ENCODE measurements around the gene PUM2. TPM values are rescaled to one million over a fixed set of nuclear protein-coding genes. Genes with fewer than 3 reads are reported as not detected.
"Not testable (repeated sequence)": the region's sequence is repeated elsewhere in the genome, so short reads cannot be mapped to it uniquely, and the experiment has no call there.

The PUM2 gene
- total and polyA plus RNA-seq, 11 donors: 18.6 to 75.4 (median 58.5) TPM

DNA sequence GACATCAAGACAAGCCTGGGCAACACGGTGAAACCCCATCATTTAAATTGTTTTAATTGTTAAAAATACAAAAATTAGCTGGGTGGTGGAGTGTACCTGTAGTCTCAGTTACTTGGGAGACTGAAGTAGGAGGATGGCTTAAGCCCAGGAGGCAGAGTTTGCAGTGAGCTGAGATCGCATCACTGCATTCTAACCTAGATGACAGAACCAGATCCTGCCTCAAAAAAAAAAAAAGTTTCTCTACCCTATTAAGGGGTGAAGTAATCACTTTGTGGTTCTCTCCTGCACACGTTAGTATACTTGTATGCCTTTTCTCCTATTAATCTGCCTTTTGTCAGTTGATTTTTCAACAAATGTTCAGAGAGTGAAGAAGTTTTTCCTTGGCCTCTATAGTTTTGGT, 18.1 kb upstream of the PUM2 start:
- ATAC-seq (no peak), DNase-seq (no peak)
- intact Hi-C loops (cut with DNase I): no loop called here
- Histone ChIP-seq H3K36me3 (no peaks in the 10 kb centered on the region), H3K4me1 (peaks cover 0 to 13% (median 0%) of the 10 kb centered on the region in 12 donors), H3K27ac (no peak overlapping the region), H3K27me3 (peaks cover 0 to 9% (median 0%) of the 10 kb centered on the region in 9 donors), H3K4me3 (no peak overlapping the region), H3K9me3 (no peaks in the 10 kb centered on the region)
- TF ChIP-seq CTCF (IDR thresholded peaks at IDR 0.05): no peak
- no peak for TF ChIP-seq POLR2A (IDR thresholded peaks at IDR 0.05)
- 73 to 81% (median 80%) methylated on average over 3 of the region's 3 CpGs for WGBS, 4 donors

DNA sequence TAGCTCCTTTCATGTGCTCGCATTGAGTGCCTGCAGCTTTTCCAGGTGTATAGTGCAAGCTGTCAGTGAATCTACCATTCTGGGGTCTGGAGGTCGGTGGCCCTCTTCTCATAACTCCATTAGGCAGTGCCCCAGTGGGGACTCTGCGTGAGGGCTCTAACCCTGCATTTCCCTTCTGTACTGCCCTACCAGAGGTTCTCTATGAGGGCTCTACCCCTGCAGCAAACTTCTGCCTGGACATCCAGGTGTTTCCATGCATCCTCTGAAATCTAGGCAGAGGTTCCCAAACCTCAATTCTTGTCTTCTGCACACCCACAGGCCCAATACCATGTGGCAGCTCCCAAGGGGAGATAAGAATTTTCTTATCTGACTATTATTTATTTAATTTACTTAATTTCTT, 17.3 kb upstream of the PUM2 start:
- H3K36me3 ChIP-seq; H3K4me3 ChIP-seq; intact Hi-C loops (cut with DNase I); DNase-seq; ATAC-seq; H3K27me3 ChIP-seq; H3K27ac ChIP-seq; H3K9me3 ChIP-seq: not testable (repeated sequence)
- 76 to 89% (median 84%) methylated on average over 3 of the region's 3 CpGs for WGBS, 4 donors
- H3K4me1 ChIP-seq: peaks cover 0 to 13% (median 0%) of the 10 kb centered on the region in 12 donors

- Histone ChIP-seq H3K27me3 (peaks cover 0 to 9% (median 0%) of the 10 kb centered on the region in 9 donors), H3K36me3 (no peaks in the 10 kb centered on the region), H3K9me3 (no peaks in the 10 kb centered on the region), H3K27ac (no peak overlapping the region), H3K4me1 (peaks cover 0 to 13% (median 0%) of the 10 kb centered on the region in 12 donors), H3K4me3 (no peak overlapping the region)
- DNase-seq (no peak), ATAC-seq (no peak)
- intact Hi-C loops (cut with DNase I): no loop called here
- WGBS, 4 donors: 63 to 86% (median 75%) methylated on average over 2 of the region's 2 CpGs
- TF ChIP-seq CTCF (IDR thresholded peaks at IDR 0.05): no peak
- no peak for TF ChIP-seq POLR2A (IDR thresholded peaks at IDR 0.05)
Observed at GRCh38 chr2:20366672-20367116, 16.1 kb upstream of the PUM2 start.

DNA sequence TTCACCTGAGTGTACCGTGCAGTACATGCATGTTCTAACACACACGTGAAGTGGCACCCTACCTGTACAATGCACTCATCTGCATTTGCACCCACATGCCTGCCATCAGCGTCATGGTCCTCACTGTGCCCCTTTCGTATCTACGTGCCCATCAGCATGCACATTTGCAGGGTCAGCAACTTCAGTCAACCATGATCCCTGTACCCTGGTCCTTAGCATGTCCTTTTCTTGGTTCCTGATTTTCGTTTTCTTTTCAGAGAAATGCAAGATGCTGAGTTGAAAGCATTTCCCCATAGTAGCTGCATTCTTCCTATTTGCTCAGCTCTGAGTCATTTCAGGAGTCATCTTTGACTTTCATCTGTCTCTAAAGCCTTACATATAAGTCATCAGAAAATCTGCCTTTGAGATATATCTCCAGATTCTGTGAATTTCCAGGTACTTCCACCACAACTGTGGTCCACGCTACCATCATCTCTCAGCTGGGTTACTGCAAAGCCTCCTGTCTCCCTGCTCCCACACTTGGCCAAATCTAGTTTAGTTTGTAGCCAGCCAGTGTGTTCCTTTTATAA, 14.7 kb upstream of the PUM2 start:
- Histone ChIP-seq H3K4me3 (no peak overlapping the region), H3K27ac (peak overlapping the region in 1 of 12 donors; percentile 67), H3K4me1 (peaks cover 0 to 20% (median 0%) of the 10 kb centered on the region in 12 donors), H3K9me3 (no peaks in the 10 kb centered on the region), H3K27me3 (peaks cover 0 to 4% (median 0%) of the 10 kb centered on the region in 9 donors), H3K36me3 (no peaks in the 10 kb centered on the region)
- 86 to 92% (median 90%) methylated on average over 7 of the region's 7 CpGs for WGBS, 4 donors
- TF ChIP-seq POLR2A (IDR thresholded peaks at IDR 0.05) (no peak), CTCF (IDR thresholded peaks at IDR 0.05) (no peak)
- DNase-seq (no peak), ATAC-seq (peak in 2 of 4 donors; percentile 20 to 24)
- intact Hi-C loops (cut with DNase I): no loop called here

- DNase-seq (no peak), ATAC-seq (no peak)
- Histone ChIP-seq H3K27me3 (no peaks in the 10 kb centered on the region), H3K4me3 (no peak overlapping the region), H3K4me1 (peaks cover 0 to 24% (median 0%) of the 10 kb centered on the region in 12 donors), H3K27ac (peak overlapping the region in 1 of 12 donors; percentile 63), H3K9me3 (no peaks in the 10 kb centered on the region), H3K36me3 (no peaks in the 10 kb centered on the region)
- WGBS, 4 donors: 90 to 95% (median 93%) methylated on average over 5 of the region's 5 CpGs
- no peak for TF ChIP-seq CTCF (IDR thresholded peaks at IDR 0.05)
- no peak for TF ChIP-seq POLR2A (IDR thresholded peaks at IDR 0.05)
- intact Hi-C loops (cut with DNase I): no loop called here
Observed at GRCh38 chr2:20363578-20363977, 12.9 kb upstream of the PUM2 start.
